ENCODE data around the gene STK40. TPM values are rescaled to one million over a fixed set of nuclear protein-coding genes. Genes with fewer than 3 reads are reported as not detected.

The STK40 gene
- total and polyA plus RNA-seq, 2 experiments from 2014 or later = 8.1 to 20.2 TPM

GRCh38 chr1:36402504-36402890, 16.8 kb upstream of the STK40 start:
- Histone ChIP-seq H3K36me3 (ENCODE audit: insufficient read depth) (no peaks in the 10 kb centered on the region), H3K27ac (ENCODE audit: low read depth) (no peak overlapping the region), H4K20me1 (replicated peaks; ENCODE audit: insufficient read depth) (no peaks in the 10 kb centered on the region), H3K4me2 (no peak overlapping the region), H2AFZ (no peak overlapping the region), H3K4me1 (ENCODE audit: insufficient read depth) (no peaks in the 10 kb centered on the region), H3K4me3 (no peak overlapping the region), H3F3A (replicated peaks; ENCODE audit: low read depth) (no peaks in the 10 kb centered on the region; the same call in 1 of the 2 replicates), H3K79me2 (replicated peaks; ENCODE audit: insufficient read depth) (no peaks in the 10 kb centered on the region), H3K9me2 (ENCODE audit: insufficient read depth) (no peaks in the 10 kb centered on the region), H3K27me3 (ENCODE audit: insufficient read depth) (no peaks in the 10 kb centered on the region)
- H3K36me3 Mint-ChIP-seq (ENCODE audit: low read depth) = no peaks in the 10 kb centered on the region
- 0 out of 3 replicates have a peak, but pooled peaks cover 4% of the 10 kb centered on the region for H3K9me3 Mint-ChIP-seq
- DNase-seq (ENCODE audit: low spot score) (no peak), ATAC-seq (no peak)
- peaks cover 3% of the 10 kb centered on the region for H3K4me1 Mint-ChIP-seq
- H3K27me3 Mint-ChIP-seq (ENCODE audit: insufficient read depth, low read depth, poor library complexity) = peaks cover 14% of the 10 kb centered on the region
- H3K27ac Mint-ChIP-seq = no peak overlapping the region
- no peak overlapping the region; the same call in 2 of the 3 replicates for H3K4me3 Mint-ChIP-seq
- TF ChIP-seq ETS1 (IDR thresholded peaks at IDR 0.05) (no peak), NANOG (IDR thresholded peaks at IDR 0.05; ENCODE audit: borderline replicate concordance) (no peak), POLR2AphosphoS5 (IDR thresholded peaks at IDR 0.05; ENCODE audit: low read depth) (no peak), ZNF462 (CRISPR knock-in tag; IDR thresholded peaks at IDR 0.05) (no peak), CTCF (conservative IDR thresholded peaks at IDR 0.05; ENCODE audit: low read depth in 2 of 2) (no peak), EZH2 (IDR thresholded peaks at IDR 0.05; ENCODE audit: low read depth, unreplicated experiment) (no peak), ZNF331 (CRISPR knock-in tag; IDR thresholded peaks at IDR 0.05; ENCODE audit: low read depth) (no peak), JUNB (IDR thresholded peaks at IDR 0.05; ENCODE audit: unreplicated experiment) (no peak), STAT1 (IDR thresholded peaks at IDR 0.05; ENCODE audit: unreplicated experiment) (no peak), EZH2phosphoT487 (IDR thresholded peaks at IDR 0.05; ENCODE audit: unreplicated experiment) (no peak), CREB1 (CRISPR knock-in tag; IDR thresholded peaks at IDR 0.05; ENCODE audit: low read depth) (no peak), REST (IDR thresholded peaks at IDR 0.05; ENCODE audit: unreplicated experiment) (no peak), ZNF114 (CRISPR knock-in tag; IDR thresholded peaks at IDR 0.05) (no peak)
